HUES64 (cell line): ENCODE measurements around the gene FAM76A. TPM values are rescaled to one million over a fixed set of nuclear protein-coding genes. Genes with fewer than 3 reads are reported as not detected.
A peak's percentile ranks its signal among the peaks of the same experiment; 100 is the strongest.
"Not testable (repeated sequence)": the region's sequence is repeated elsewhere in the genome, so short reads cannot be mapped to it uniquely, and the experiment has no call there.

Experiments used
- H3K27ac ChIP-seq: 2 replicates; pipeline ENCODE4 v1.7.0; 2013; ENCODE audit warnings: low read depth, low read length, inconsistent platforms
- H3K27me3 ChIP-seq: 2 replicates; pipeline ENCODE4 v1.6.1; 2013; ENCODE audit warnings: mild to moderate bottlenecking, low read length; ENCODE audit not compliant: insufficient read depth
- H3K36me3 ChIP-seq: 2 replicates; pipeline ENCODE4 v1.6.1; 2013; ENCODE audit warnings: mild to moderate bottlenecking, low read length; ENCODE audit not compliant: insufficient read depth
- H3K4me1 ChIP-seq: 2 replicates; pipeline ENCODE4 v1.6.1; 2013; ENCODE audit warnings: mild to moderate bottlenecking, low read length, moderate library complexity; ENCODE audit not compliant: insufficient read depth
- H3K4me3 ChIP-seq: 2 replicates; pipeline ENCODE4 v1.5.1; 2013; ENCODE audit warnings: mild to moderate bottlenecking, low read length, moderate library complexity
- H3K9ac ChIP-seq: 2 replicates; pipeline ENCODE4 v1.6.1; 2013; ENCODE audit warnings: mild to moderate bottlenecking, low read depth, low read length
- H3K9me3 ChIP-seq: 2 replicates; pipeline ENCODE4 v1.6.1; 2013; ENCODE audit warnings: low read depth, low read length; ENCODE audit not compliant: insufficient read depth
- WGBS: fragments of 150-250, 120-280 bp; methylation state at CpG from one replicate; pipeline ENCODE4 v1.1.7; 2013; ENCODE audit warnings: missing lambda C conversion rate; 5-methylcytosine and 5-hydroxymethylcytosine counted together
- polyA plus RNA-seq, 2 experiments: library from polyadenylated mRNA; stranded (reverse); fragments of 50-300 nt; gene quantifications; one replicate each; pipeline ENCODE4 v1.2.3, GENCODE V29; 2013

The FAM76A gene
- 5.6 TPM for polyA plus RNA-seq (2013, experiment 1 of 2)
- 6.3 TPM for polyA plus RNA-seq (2013, experiment 2 of 2)

GRCh38 chr1:27725374-27726172 is at the start of gene FAM76A:
FAM76A (plus strand) TSS chr1:27725961; CDS start chr1:27726081, 120 bp downstream.
- peaks cover 9% of the 10 kb centered on the region; the same call in 1 of the 2 replicates for H3K36me3 ChIP-seq
- H3K27ac ChIP-seq = peak within 1 kb of the TSS; percentile 81
- 4% methylated on average over 72 of the region's 72 CpGs for WGBS
- no peaks in the 10 kb centered on the region for H3K9me3 ChIP-seq
- H3K4me1 ChIP-seq = peaks cover 3% of the 10 kb centered on the region
- 0 out of 2 replicates have a peak, but pooled peaks cover 5% of the 10 kb centered on the region for H3K27me3 ChIP-seq
- H3K9ac ChIP-seq = peak within 1 kb of the TSS; percentile 72
- H3K4me3 ChIP-seq = peak within 1 kb of the TSS; percentile 87

GRCh38 chr1:27676410-27676809 is 49.4 kb upstream of the FAM76A start:
- Histone ChIP-seq H3K27me3 (no peaks in the 10 kb centered on the region), H3K9me3 (peaks cover 17% of the 10 kb centered on the region), H3K9ac (no peak overlapping the region), H3K36me3 (no peaks in the 10 kb centered on the region), H3K27ac (no peak overlapping the region), H3K4me3 (no peak overlapping the region), H3K4me1 (no peaks in the 10 kb centered on the region)
- WGBS = 100% methylated on average over 1 of the region's 1 CpG

- no peaks in the 10 kb centered on the region for H3K4me1 ChIP-seq
- no peak overlapping the region for H3K27ac ChIP-seq
- no peaks in the 10 kb centered on the region for H3K36me3 ChIP-seq
Measured at GRCh38 chr1:27678747-27679146, 47.0 kb upstream of the FAM76A start.

DNA sequence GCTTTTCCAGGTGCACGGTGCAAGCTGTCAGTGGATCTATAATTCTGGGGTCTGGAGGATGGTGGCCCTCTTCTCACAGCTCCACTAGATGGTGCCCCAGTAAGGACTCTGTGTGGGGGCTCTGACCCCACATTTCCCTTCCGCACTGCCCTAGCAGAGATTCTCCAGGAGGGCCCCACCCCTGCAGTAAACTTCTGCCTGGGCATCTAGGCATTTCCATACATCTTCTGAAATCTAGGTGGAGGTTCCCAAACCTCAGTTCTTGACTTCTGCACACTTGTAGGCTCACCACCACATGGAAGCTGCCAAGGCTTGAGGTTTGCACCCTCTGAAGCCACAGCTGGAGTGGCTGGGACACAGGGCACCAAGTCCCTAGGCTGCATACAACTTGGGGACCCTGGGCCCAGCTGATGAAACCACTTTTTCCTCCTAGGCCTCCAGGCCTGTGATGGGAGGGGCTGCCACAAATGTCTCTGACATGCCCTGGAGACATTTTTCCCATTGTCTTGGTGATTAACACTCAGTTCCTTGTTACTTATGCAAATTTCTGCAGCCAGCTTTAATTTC is 45.5 kb upstream of the FAM76A start:
- H3K9ac ChIP-seq, H3K4me1 ChIP-seq, H3K27me3 ChIP-seq, H3K27ac ChIP-seq, H3K4me3 ChIP-seq, H3K36me3 ChIP-seq: not testable (repeated sequence)
- WGBS = 86% methylated on average over 2 of the region's 2 CpGs
- peaks cover 27% of the 10 kb centered on the region for H3K9me3 ChIP-seq

More at GRCh38 chr1:27678747-27679146, 47.0 kb upstream of the FAM76A start:
- H3K9me3 ChIP-seq = peaks cover 27% of the 10 kb centered on the region
- no peaks in the 10 kb centered on the region for H3K27me3 ChIP-seq
- H3K9ac ChIP-seq = no peak overlapping the region
- no peak overlapping the region for H3K4me3 ChIP-seq

GRCh38 chr1:27681580-27681979 is 44.2 kb upstream of the FAM76A start:
- not testable (repeated sequence) for H3K36me3 ChIP-seq, H3K4me1 ChIP-seq, H3K4me3 ChIP-seq, H3K27me3 ChIP-seq, H3K27ac ChIP-seq, H3K9ac ChIP-seq
- peaks cover 27% of the 10 kb centered on the region for H3K9me3 ChIP-seq
- 98% methylated on average over 4 of the region's 4 CpGs for WGBS

DNA sequence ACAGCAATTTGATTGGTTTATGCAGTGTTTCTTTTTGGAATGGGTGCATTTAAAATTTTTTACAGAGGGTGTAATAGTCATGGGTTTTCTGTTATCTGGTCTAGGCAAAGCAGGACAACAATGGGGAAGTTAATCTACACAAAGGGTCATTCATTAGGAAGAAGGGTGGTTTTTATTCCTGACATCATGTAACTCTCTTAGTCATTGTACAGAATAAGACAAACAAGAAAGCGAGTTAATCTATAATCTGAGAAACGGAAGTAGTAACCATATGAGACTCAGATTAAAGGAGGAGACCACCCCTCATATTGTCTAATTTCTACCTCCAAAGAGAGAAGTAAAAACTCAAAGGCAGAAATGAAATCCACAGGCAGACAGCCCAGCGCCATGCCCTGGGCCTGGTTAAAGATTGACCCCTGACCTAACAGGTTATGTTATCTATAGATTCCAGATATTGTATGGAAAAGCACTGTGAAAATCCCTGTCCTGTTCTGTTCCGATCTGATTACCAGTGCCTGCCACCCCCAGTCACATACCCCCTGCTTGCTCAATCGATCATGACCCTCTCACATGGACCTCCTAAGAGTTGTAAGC is 43.3 kb upstream of the FAM76A start:
- Histone ChIP-seq H3K27me3 (no peaks in the 10 kb centered on the region), H3K9ac (no peak overlapping the region), H3K4me1 (no peaks in the 10 kb centered on the region), H3K9me3 (peaks cover 27% of the 10 kb centered on the region), H3K27ac (no peak overlapping the region), H3K4me3 (no peak overlapping the region), H3K36me3 (no peaks in the 10 kb centered on the region)
- WGBS = 92% methylated on average over 3 of the region's 5 CpGs

GRCh38 chr1:27684176-27684575 is 41.6 kb upstream of the FAM76A start:
- H3K4me1 ChIP-seq = no peaks in the 10 kb centered on the region
- no peak overlapping the region for H3K9ac ChIP-seq
- H3K27me3 ChIP-seq = no peaks in the 10 kb centered on the region
- no peak overlapping the region for H3K27ac ChIP-seq
- H3K4me3 ChIP-seq = no peak overlapping the region
- peaks cover 27% of the 10 kb centered on the region for H3K9me3 ChIP-seq
- H3K36me3 ChIP-seq = no peaks in the 10 kb centered on the region
- WGBS = 87% methylated on average over 2 of the region's 2 CpGs

GRCh38 chr1:27686223-27686990 is 39.4 kb upstream of the FAM76A start:
- Histone ChIP-seq H3K27me3 (no peaks in the 10 kb centered on the region), H3K27ac (no peak overlapping the region), H3K9ac (no peak overlapping the region), H3K4me1 (peaks cover 4% of the 10 kb centered on the region), H3K9me3 (peaks cover 15% of the 10 kb centered on the region), H3K36me3 (no peaks in the 10 kb centered on the region), H3K4me3 (no peak overlapping the region)
- 54% methylated on average over 21 of the region's 21 CpGs for WGBS

GRCh38 chr1:27687906-27688305 is 37.9 kb upstream of the FAM76A start:
- Histone ChIP-seq H3K9ac (no peak overlapping the region), H3K4me1 (peaks cover 4% of the 10 kb centered on the region), H3K27ac (no peak overlapping the region), H3K27me3 (no peaks in the 10 kb centered on the region), H3K36me3 (no peaks in the 10 kb centered on the region), H3K9me3 (peaks cover 19% of the 10 kb centered on the region; the same call in 1 of the 2 replicates), H3K4me3 (no peak overlapping the region)
- 93% methylated on average over 5 of the region's 5 CpGs for WGBS

- peak overlapping the region; percentile 69; the same call in 1 of the 2 replicates for H3K27ac ChIP-seq
- no peak overlapping the region for H3K4me3 ChIP-seq
- H3K36me3 ChIP-seq = no peaks in the 10 kb centered on the region
- H3K9ac ChIP-seq = no peak overlapping the region
- peaks cover 19% of the 10 kb centered on the region; the same call in 1 of the 2 replicates for H3K9me3 ChIP-seq
- H3K4me1 ChIP-seq = peaks cover 4% of the 10 kb centered on the region
- 85% methylated on average over 4 of the region's 4 CpGs for WGBS
- no peaks in the 10 kb centered on the region for H3K27me3 ChIP-seq
Measured at GRCh38 chr1:27689423-27690173, 36.2 kb upstream of the FAM76A start.
